Measurements from ENCODE around the gene PDE7B.

Gene PDE7B

DNA sequence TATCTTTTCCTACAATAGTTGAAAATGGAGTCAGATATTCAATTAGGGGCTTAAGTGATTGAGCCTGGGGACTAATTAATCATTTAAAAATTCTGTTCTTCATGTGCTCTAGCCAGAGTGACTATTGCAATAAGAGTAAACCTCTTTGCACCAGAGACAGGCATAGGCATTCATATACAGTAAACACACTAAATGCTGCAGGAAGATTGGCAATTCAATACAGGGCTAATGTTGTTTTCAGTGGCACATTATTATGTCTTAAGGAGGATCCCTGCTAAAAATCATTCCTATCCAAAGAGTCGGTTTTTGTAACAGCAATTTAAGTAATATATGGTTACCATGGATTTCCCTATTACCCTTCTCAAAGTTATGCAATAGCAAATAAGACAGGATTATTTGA, 1.2 kb downstream of the PDE7B start:
- TF ChIP-seq REST (IDR thresholded peaks at IDR 0.05; ENCODE audit: insufficient read depth in 1 of 2, low read depth in 2 of 2, low read length in 2 of 2) (no peak), FOXP2 (optimal IDR thresholded peaks at IDR 0.05; ENCODE audit: borderline replicate concordance, extremely low read depth, extremely low read length, insufficient read depth) (no peak), SIN3A (IDR thresholded peaks at IDR 0.05; ENCODE audit: borderline replicate concordance, insufficient read depth, low read length) (no peak), POLR2AphosphoS5 (IDR thresholded peaks at IDR 0.05; ENCODE audit: low read depth, low read length) (no peak), TAF1 (IDR thresholded peaks at IDR 0.05; ENCODE audit: borderline replicate concordance, insufficient read depth, low read length) (no peak)

DNA sequence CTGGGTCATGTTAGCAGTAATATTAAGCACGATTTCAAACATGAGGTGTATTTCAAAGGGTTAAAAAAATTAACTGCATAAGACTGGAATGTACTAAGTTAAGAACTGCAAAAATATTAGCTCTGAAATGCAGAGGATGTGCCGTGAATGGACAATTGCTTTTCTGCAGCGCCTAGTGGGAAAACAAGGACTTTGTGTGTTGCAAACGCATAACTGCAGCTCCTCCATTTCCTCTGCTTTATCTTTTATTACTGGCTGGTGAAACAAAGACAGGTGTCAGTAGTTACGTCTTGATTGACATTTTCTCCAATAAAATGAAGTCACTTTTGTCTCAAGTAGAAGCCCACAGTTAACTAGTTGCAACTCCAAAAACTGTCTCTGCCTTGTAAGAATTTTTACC, 1.7 kb downstream of the PDE7B start:
- TF ChIP-seq POLR2AphosphoS5 (IDR thresholded peaks at IDR 0.05; ENCODE audit: low read depth, low read length) (no peak), REST (IDR thresholded peaks at IDR 0.05; ENCODE audit: insufficient read depth in 1 of 2, low read depth in 2 of 2, low read length in 2 of 2) (no peak), TAF1 (IDR thresholded peaks at IDR 0.05; ENCODE audit: borderline replicate concordance, insufficient read depth, low read length) (no peak; the same call in 1 of the 2 replicates), SIN3A (IDR thresholded peaks at IDR 0.05; ENCODE audit: borderline replicate concordance, insufficient read depth, low read length) (peak; percentile 60; the same call in 1 of the 2 replicates), FOXP2 (optimal IDR thresholded peaks at IDR 0.05; ENCODE audit: borderline replicate concordance, extremely low read depth, extremely low read length, insufficient read depth) (no peak)

DNA sequence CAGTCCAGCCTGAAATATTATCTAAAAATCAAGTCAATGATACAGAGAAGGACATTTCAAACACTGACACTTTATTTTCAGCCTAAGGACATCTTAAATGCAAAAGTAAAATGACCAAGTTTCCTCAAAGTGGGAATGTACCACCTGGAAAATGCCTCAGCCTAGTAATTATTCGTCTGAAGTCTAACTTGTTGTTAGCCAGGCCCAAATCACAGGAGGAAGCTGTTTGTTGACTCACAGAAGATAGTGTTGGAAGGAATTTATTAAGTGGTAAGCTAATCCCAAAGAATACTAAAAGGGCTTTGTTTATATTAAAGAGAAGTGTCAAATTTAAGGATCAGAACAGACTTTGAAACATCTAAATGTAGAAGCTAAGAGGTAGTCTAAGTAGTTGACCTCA, 2.5 kb downstream of the PDE7B start:
- no peak for TF ChIP-seq FOXP2 (optimal IDR thresholded peaks at IDR 0.05; ENCODE audit: borderline replicate concordance, extremely low read depth, extremely low read length, insufficient read depth)
- TF ChIP-seq TAF1 (IDR thresholded peaks at IDR 0.05; ENCODE audit: borderline replicate concordance, insufficient read depth, low read length) = no peak
- no peak for TF ChIP-seq REST (IDR thresholded peaks at IDR 0.05; ENCODE audit: insufficient read depth in 1 of 2, low read depth in 2 of 2, low read length in 2 of 2)
- TF ChIP-seq POLR2AphosphoS5 (IDR thresholded peaks at IDR 0.05; ENCODE audit: low read depth, low read length) = no peak
- TF ChIP-seq SIN3A (IDR thresholded peaks at IDR 0.05; ENCODE audit: borderline replicate concordance, insufficient read depth, low read length) = no peak

DNA sequence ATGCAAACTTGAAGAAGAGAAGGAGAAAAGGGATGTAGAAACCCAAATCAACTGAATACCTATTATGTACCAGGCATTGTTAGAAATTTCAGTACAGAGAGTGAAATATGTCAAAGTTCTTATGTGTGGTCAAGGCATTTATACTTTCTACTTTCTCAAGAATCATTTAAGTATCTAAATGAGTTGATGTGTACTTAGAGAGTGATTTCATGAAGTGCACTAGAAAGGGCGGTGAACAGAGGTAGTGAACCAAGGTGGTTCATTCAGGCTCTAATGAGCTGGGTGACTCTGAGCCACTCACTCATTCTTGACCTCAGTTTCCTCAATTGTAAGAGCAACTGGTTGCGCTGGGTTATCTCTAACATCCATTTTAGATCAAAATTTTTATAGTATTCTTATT, 3.3 kb downstream of the PDE7B start:
- no peak for TF ChIP-seq SIN3A (IDR thresholded peaks at IDR 0.05; ENCODE audit: borderline replicate concordance, insufficient read depth, low read length)
- TF ChIP-seq FOXP2 (optimal IDR thresholded peaks at IDR 0.05; ENCODE audit: borderline replicate concordance, extremely low read depth, extremely low read length, insufficient read depth) = no peak
- no peak for TF ChIP-seq POLR2AphosphoS5 (IDR thresholded peaks at IDR 0.05; ENCODE audit: low read depth, low read length)
- TF ChIP-seq REST (IDR thresholded peaks at IDR 0.05; ENCODE audit: insufficient read depth in 1 of 2, low read depth in 2 of 2, low read length in 2 of 2) = no peak
- no peak for TF ChIP-seq TAF1 (IDR thresholded peaks at IDR 0.05; ENCODE audit: borderline replicate concordance, insufficient read depth, low read length)

GRCh38 chr6:135858931-135859330, 7.4 kb downstream of the PDE7B start:
- no peak for TF ChIP-seq TAF1 (IDR thresholded peaks at IDR 0.05; ENCODE audit: borderline replicate concordance, insufficient read depth, low read length)
- no peak for TF ChIP-seq REST (IDR thresholded peaks at IDR 0.05; ENCODE audit: insufficient read depth in 1 of 2, low read depth in 2 of 2, low read length in 2 of 2)
- TF ChIP-seq SIN3A (IDR thresholded peaks at IDR 0.05; ENCODE audit: borderline replicate concordance, insufficient read depth, low read length) = no peak
- TF ChIP-seq FOXP2 (optimal IDR thresholded peaks at IDR 0.05; ENCODE audit: borderline replicate concordance, extremely low read depth, extremely low read length, insufficient read depth) = no peak
- no peak for TF ChIP-seq POLR2AphosphoS5 (IDR thresholded peaks at IDR 0.05; ENCODE audit: low read depth, low read length)

Measured in PFSK-1 (cell line).